OCI-LY3 (cell line): ENCODE results near the gene PDILT.

Source experiments
- EZH2phosphoT487 ChIP-seq: fragments of 200-600 bp; shearing (Covaris generic); IDR thresholded peaks from 2 replicates; pipeline ENCODE4 v1.6.1; 2018; ENCODE audit warnings: antibody characterized with exemption, mixed run types, low read depth
- TF ChIP-seq, protein P1 (sequence below): fragments of 200-600, 300-600 bp; sonication (generic); IDR thresholded peaks from 2 replicates; pipeline ENCODE4 v1.5.1; 2014; ENCODE audit warnings: antibody characterized with exemption, low read length, low read depth

DNA sequence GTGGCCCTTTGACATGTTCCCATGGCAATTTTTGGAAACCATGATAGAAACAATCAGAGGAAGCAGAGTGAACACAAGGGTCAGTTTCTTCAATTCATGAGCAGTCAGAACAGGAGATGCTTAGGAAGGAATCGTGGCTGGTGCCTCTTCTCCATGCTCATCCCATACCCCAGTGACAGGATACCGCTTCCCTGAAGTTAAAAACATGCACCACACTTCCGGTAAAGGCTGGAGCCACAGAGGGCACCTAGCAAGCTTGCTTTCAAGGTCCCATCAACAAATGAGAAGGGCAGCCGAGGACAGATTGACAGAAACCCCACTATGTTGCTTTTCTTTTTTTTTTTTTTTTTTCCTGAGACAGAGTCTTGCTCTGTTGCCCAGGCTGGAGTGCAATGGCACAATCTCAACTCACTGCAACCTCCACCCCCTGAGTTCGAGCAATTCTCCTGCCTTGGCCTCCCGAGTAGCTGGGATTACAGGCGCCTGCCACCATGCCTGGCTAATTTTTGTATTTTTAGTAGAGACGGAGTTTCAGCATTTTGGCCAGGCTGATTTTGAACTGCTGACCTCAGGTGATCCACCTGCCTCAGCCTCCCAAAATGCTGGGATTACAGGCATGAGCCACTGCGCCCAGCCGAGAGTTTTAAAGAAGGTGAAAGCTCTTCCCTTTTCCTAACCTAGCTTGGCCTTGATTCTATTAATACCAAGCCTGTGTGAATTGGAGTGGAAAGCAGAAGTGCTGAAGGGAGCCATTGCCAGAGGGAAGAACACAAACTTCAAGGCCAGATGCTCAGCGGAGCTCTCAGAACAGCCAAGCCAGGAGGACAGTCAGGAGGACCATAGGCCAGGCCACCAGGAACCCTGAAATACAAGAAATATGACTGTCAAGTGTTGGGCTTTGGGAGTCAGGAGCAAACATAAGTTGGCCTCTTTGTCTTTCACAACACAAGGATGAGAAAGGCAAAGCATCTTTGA, 93.8 kb downstream of the PDILT start:
- TF ChIP-seq, protein P1, sequence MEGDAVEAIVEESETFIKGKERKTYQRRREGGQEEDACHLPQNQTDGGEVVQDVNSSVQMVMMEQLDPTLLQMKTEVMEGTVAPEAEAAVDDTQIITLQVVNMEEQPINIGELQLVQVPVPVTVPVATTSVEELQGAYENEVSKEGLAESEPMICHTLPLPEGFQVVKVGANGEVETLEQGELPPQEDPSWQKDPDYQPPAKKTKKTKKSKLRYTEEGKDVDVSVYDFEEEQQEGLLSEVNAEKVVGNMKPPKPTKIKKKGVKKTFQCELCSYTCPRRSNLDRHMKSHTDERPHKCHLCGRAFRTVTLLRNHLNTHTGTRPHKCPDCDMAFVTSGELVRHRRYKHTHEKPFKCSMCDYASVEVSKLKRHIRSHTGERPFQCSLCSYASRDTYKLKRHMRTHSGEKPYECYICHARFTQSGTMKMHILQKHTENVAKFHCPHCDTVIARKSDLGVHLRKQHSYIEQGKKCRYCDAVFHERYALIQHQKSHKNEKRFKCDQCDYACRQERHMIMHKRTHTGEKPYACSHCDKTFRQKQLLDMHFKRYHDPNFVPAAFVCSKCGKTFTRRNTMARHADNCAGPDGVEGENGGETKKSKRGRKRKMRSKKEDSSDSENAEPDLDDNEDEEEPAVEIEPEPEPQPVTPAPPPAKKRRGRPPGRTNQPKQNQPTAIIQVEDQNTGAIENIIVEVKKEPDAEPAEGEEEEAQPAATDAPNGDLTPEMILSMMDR, result no peak
- no peak for TF ChIP-seq EZH2phosphoT487
